DMS53 treated with DMSO at 0.1 percent for 48 hours (cell line): ENCODE results near the gene SLC35F5.
A peak's percentile ranks its signal among the peaks of the same experiment; 100 is the strongest.
"Not testable (repeated sequence)": the region's sequence is repeated elsewhere in the genome, so short reads cannot be mapped to it uniquely, and the experiment has no call there.

Source experiments
- DNase-seq: peaks from one replicate; lab custom pipeline; 2025; ENCODE audit not compliant: unreplicated experiment; lab: John Stamatoyannopoulos, UW

The SLC35F5 gene

GRCh38 chr2:113757138-113757657 lies 756 bp upstream of the SLC35F5 start:
- no peak for DNase-seq

DNA sequence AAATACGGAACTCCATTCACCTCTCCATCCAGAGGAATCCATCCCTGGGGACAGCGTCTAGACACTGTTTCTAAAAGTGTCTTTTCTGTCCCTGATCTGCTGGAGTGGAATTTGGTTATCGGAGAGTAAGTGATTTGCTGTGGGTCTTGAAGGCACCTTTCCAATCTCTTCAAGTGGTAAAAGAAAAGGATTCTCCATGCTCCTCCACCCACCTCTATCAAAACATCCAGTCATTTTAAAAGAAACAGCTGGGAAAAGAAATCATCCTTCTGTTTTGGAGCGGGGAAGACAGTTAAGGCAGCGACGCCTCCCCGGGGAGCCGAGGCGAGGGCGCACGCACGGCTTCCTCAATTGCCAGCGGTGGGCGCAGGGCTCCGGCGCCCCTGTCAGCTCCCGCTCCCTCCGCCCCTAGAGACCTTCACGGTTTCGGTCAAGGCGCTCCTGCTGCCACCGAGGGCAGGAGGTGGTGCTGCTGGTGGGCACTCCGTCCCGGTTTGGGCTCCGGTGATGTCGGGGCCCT lies 547 bp downstream of the SLC35F5 start:
- peak; percentile 55 for DNase-seq

DNA sequence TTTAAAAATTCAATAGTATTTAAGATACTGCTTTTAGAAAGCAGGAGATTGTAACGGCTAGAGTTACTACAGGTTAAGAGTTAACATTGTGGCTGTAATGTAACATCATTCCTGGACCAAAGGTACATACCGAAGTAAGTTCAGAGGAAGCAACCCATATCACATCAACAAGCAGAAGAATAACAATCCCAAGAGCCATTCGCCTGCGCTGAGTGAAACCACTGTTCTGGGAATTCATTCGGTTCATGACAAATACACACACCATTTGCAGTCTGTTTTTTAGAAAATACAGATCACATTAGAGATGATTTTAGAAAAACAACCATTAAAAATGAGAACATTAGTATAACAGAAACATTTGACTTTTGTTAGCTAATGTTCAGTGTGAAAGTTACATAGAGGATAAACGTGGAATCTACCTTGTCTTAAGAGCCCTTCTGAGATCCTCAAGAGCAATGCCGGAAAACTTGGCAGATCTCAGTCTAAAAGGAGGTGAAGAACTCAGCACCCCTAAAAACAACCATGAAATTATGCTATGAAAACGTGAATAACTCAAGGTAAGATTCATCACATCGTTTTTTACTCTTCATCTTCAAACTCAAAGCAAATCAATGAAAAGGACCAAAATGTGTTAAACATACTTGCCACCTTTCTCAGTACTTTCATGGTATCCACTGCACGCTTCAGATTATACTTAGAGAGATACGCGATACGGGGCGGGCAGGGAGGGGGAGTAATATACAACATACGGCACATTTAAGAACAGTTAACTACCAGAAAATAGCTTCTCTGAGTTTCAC lies 1.2 kb downstream of the SLC35F5 start:
- peak; percentile 42 for DNase-seq

DNA sequence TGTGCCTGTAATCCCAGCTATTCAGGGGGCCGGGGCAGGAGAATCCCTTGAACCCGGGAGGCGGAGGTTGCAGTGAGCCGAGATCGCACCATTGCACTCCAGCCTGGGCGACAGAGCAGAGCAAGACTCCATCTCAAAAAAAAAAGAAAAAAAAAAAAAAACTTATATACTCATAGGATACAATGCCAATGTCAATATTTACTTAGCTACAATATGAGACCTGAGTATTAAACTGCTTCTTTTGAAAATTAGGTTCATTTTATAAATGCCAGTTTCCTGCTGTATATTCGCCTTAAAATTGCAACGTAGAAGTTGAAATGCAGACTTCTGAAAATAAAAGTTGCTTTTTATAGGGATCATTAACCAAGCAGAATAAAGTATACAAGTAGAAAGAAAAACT lies 2.3 kb downstream of the SLC35F5 start:
- DNase-seq: peak; percentile 42

DNA sequence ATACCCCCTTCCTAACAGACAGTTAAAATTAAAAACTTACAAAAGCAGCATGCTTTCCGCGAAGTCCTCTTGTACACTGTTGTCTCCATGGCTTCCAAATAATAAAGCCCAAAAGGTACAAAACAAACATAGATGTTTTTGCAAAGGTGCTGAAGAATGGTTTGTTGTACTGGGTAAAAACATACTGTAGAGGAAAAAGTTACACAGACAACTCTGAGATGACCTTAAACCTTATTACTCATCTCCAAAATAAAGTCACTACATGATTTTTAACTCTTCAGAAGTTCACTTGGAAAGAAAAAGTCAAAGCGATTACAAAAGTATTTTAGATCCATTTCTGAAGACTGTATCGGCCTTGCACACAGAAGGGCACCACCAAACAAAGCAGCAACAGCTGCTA lies 6.1 kb downstream of the SLC35F5 start:
- no peak for DNase-seq

DNA sequence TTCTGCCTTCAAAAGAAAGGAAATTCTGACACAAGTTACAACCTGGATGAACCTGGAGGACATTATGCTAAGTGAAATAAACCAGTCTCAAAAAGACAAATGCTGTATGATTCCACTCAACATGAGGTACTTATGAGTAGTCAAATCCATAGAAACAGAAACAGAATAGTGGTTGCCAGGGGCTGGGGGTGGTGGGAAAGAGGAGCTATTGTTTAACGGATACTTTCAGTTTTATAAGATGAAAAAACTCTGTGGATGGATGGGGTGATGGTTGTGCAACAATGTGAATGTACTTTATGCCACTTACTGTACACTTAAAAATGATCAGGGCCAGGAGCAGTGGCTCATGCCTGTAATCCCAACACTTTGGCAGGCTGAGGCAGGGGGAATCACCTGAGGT lies 15.4 kb downstream of the SLC35F5 start:
- no peak for DNase-seq

GRCh38 chr2:113739849-113740248 lies 16.6 kb downstream of the SLC35F5 start:
- no peak for DNase-seq

DNA sequence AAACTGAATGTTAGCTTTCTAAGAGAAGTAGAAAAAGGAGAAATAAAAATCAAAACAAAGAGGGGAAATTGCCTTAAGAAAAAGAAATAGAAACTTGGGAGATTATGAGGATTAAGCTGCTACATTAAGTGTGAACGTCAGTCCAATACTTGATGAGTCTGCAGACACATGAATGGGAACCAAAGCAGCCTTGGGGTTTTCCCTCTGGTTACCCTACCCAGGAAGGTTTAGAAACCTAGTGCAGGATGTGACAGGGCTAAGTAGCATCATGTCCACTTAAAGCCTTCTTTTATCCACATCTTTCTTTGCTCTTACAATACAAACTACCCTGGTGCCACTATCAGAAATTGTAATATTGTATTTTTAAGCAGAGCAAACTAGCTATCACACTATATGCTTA lies 22.3 kb downstream of the SLC35F5 start:
- DNase-seq: no peak

DNA sequence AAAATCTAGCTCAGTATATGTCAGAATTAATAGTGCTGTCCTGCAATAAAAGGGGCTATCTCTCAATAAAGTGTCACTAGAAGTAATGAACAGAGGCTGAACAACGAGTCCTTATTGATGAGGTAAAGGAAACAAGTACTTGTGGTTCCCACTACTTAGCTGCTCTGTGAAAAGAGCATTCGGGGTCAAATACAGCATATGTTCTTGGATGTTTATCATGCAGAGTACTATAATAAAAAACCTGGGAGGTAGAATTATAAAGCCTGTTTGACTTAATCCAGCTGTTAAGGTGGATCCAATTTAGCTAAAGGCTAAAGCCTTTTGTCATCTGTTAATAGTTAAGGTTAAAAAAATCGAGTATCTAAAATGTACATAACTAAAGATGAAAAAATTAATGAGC lies 32.4 kb downstream of the SLC35F5 start:
- no peak for DNase-seq

- no peak for DNase-seq
Observed at GRCh38 chr2:113723411-113723810, 33.0 kb downstream of the SLC35F5 start.

- DNase-seq: peak; percentile 74
Observed at GRCh38 chr2:113720167-113720566, 36.3 kb downstream of the SLC35F5 start.

- DNase-seq: no peak
Observed at GRCh38 chr2:113716291-113716690, 40.2 kb downstream of the SLC35F5 start.

GRCh38 chr2:113712941-113713340 lies 43.5 kb downstream of the SLC35F5 start:
- no peak for DNase-seq

DNA sequence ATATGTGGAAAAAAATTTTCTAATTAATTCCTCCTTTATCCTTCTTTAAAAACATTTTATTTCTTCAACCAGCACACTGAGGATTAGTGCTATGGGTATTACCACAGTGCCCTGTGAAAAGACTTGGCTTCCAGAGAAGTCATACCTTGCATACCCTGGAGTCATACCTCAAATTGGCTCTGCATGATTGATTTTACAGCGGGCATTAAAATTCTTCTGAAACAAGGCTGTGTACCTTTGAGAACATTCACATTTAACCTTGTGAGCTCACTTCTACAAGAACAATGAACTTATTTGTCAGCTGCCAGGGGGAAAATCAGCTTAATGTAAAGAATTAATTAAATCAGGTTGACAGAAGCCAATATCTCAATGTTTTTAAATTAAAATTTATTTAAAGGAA lies 44.6 kb downstream of the SLC35F5 start:
- no peak for DNase-seq

GRCh38 chr2:113709022-113709421 lies 47.4 kb downstream of the SLC35F5 start:
- peak; percentile 95 for DNase-seq

- DNase-seq: no peak
Observed at GRCh38 chr2:113707106-113707505, 49.3 kb downstream of the SLC35F5 start.

GRCh38 chr2:113705982-113706523 lies 50.4 kb downstream of the SLC35F5 start:
- DNase-seq: no peak

- DNase-seq: not testable (repeated sequence)
Observed at GRCh38 chr2:113704300-113704993, 52.0 kb downstream of the SLC35F5 start.

- no peak for DNase-seq
Observed at GRCh38 chr2:113703386-113704299, 52.8 kb downstream of the SLC35F5 start.

DNA sequence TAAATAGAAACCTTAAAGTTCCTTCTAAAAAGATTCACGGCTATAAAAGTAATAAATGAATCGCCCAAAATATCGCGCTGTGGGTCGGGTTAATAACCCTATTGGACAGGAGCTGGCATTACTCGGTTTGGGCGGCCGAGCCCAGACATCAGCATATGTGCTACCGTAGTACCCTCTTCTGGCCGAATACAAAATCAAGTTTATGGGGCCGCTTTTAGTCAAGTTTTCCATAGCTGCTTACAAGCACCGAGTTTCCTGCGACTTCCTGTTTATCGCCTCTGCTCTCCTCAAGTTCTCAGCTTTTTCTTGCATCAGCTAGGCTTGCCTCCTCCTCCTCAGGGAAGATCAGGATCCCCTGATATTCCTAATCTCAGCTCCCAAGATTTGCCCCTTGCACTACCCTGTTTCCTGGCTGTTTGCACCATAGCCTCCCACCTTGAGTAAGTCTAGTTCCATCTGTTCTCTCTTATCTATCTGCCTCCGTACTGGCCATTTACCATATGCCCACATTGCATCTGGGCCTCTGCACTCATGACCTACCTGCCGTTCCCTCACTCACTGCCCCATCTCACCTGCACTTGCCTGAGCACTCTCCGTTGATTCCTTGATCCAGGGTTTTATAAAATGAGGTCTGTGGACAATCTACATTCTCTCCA lies 56.1 kb downstream of the SLC35F5 start:
- peak; percentile 20 for DNase-seq
